Cardiac muscle cell (in vitro differentiated cells and primary cell): ENCODE results near the gene KRTAP1-5. TPM values are rescaled to one million over a fixed set of nuclear protein-coding genes. Genes with fewer than 3 reads are reported as not detected.

Source experiments
- DNase-seq, 2 donors: peaks; one replicate each; pipeline versions ENCODE4 v3.0.0 to v3.0.0-alpha.2; 2010 to 2017; ENCODE audit warnings: low read depth in 1 of 2, low spot score in 1 of 2
- H3K27ac ChIP-seq: fragments of 200-600 bp; sonication (generic); 2 replicates; pipeline ENCODE4 v1.5.1; 2016
- H3K27me3 ChIP-seq: fragments of 200-600 bp; sonication (generic); 2 replicates; pipeline ENCODE4 v1.6.0; 2016; ENCODE audit warnings: control low read depth
- H3K36me3 ChIP-seq: fragments of 200-600 bp; sonication (generic); 2 replicates; pipeline ENCODE4 v1.5.1; 2016; ENCODE audit warnings: control low read depth
- H3K4me1 ChIP-seq: fragments of 200-600 bp; sonication (generic); 2 replicates; pipeline ENCODE4 v1.8.1; 2017; ENCODE audit warnings: low read depth, mild to moderate bottlenecking, mixed run types
- H3K4me3 ChIP-seq: fragments of 200-600 bp; sonication (generic); 2 replicates; pipeline ENCODE4 v1.5.1; 2016; ENCODE audit warnings: mild to moderate bottlenecking
- H3K9me3 ChIP-seq: fragments of 200-600 bp; sonication (generic); 2 replicates; pipeline ENCODE4 v1.5.1; 2017; ENCODE audit warnings: low read depth, mild to moderate bottlenecking, control low read depth
- polyA plus RNA-seq: library from polyadenylated mRNA; unstranded; fragments of >200 nt; fragmentation: Nextera tagmentation; extraction: Ambion mirVana; gene quantifications from 2 replicates; pipeline ENCODE4 v1.2.1, GENCODE V29; 2016
- total RNA-seq: library from RNA; depleted of rRNA; stranded (reverse); fragments of >200 nt; gene quantifications from 2 replicates; pipeline ENCODE4 v1.2.3, GENCODE V29; 2016
- TF ChIP-seq, protein P1 (sequence below): IDR thresholded peaks from 2 replicates; pipeline ENCODE4 v1.5.1; 2012; ENCODE audit warnings: low read depth, mild to moderate bottlenecking, low read length

KRTAP1-5 gene
- total and polyA plus RNA-seq, 2 experiments from 2014 or later, result not detected

DNA sequence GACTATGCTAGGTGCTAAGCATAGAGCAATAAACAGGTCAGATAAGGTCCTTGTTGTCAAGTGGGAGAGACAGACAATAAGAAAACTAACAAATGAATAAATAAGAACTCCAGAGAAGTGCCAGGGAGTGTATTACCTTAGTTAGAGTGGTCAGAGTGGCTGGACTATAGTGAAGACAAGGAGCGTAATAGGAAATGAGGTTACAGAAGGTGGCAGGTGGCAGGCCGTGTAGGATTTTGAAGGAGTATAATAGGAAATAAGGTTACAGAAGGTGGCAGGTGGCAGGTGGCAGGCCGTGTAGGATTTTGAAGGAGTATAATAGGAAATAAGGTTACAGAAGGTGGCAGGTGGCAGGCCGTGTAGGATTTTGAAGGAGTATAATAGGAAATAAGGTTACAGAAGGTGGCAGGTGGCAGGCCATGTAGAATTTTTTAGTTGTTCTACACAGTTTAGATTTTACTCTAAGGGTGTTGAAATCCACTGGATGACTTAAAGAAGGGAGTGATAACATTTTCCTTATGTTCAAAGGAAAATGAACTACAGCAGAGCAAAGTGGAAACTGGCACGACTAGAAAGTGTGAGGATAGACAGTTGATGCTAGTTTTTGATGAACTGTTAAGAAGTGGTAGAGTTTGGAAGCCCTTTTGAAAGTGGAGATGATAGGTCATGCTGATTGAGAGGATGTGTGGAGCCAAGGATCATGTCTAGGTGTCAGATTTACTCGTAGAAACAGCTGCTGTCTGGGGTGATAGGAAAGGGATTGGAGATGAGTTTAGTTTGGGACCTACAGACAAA is 14.5 kb downstream of the KRTAP1-5 start:
- no peak for DNase-seq
- TF ChIP-seq, protein P1, sequence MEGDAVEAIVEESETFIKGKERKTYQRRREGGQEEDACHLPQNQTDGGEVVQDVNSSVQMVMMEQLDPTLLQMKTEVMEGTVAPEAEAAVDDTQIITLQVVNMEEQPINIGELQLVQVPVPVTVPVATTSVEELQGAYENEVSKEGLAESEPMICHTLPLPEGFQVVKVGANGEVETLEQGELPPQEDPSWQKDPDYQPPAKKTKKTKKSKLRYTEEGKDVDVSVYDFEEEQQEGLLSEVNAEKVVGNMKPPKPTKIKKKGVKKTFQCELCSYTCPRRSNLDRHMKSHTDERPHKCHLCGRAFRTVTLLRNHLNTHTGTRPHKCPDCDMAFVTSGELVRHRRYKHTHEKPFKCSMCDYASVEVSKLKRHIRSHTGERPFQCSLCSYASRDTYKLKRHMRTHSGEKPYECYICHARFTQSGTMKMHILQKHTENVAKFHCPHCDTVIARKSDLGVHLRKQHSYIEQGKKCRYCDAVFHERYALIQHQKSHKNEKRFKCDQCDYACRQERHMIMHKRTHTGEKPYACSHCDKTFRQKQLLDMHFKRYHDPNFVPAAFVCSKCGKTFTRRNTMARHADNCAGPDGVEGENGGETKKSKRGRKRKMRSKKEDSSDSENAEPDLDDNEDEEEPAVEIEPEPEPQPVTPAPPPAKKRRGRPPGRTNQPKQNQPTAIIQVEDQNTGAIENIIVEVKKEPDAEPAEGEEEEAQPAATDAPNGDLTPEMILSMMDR, result no peak
- Histone ChIP-seq H3K4me1 (no peaks in the 10 kb centered on the region), H3K9me3 (no peaks in the 10 kb centered on the region), H3K27me3 (no peaks in the 10 kb centered on the region), H3K27ac (no peak overlapping the region), H3K36me3 (no peaks in the 10 kb centered on the region), H3K4me3 (no peak overlapping the region)

DNA sequence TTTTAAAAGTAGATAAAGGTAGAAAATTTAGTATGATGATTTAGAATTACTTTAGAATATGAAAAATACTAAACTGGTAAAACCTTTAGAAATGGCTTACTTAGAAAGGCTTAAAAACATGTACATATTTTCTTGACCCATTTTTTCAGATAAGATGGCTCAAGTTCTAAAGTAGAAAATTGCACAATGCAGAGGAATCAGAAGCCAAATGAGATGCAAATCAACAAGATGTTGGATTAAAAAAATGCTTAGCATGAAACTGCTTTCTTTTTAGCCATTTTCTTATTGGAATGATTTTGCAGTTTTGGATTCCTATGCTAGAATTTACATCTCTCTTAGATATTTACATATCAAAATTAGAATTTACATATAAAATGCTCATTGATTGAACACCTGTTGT is 16.6 kb downstream of the KRTAP1-5 start:
- Histone ChIP-seq H3K36me3 (no peaks in the 10 kb centered on the region), H3K9me3 (no peaks in the 10 kb centered on the region), H3K27ac (no peak overlapping the region), H3K27me3 (no peaks in the 10 kb centered on the region), H3K4me1 (no peaks in the 10 kb centered on the region), H3K4me3 (no peak overlapping the region)
- TF ChIP-seq, protein P1, result no peak
- DNase-seq, result no peak

DNA sequence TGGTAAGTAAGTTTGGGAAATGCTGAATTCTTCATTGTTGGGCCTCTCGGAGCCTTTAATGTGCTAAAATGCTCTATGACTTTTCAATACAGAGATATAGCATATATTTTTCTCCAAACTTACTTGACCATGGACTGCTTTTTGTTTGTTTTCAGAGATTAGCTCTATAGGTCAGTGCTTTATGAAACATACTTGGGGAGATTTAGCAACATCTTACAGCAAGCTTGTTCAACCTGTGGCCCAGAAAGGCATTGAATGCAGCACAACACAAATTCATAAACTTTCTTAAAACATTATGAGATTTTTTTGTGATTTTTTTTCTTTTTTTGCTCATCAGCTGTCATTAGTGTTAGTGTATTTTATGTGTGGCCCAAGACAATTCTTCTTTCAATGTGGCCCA is 17.1 kb downstream of the KRTAP1-5 start:
- Histone ChIP-seq H3K4me3 (no peak overlapping the region), H3K36me3 (no peaks in the 10 kb centered on the region), H3K27ac (no peak overlapping the region), H3K9me3 (no peaks in the 10 kb centered on the region), H3K27me3 (no peaks in the 10 kb centered on the region), H3K4me1 (no peaks in the 10 kb centered on the region)
- TF ChIP-seq, protein P1, result no peak
- no peak for DNase-seq

DNA sequence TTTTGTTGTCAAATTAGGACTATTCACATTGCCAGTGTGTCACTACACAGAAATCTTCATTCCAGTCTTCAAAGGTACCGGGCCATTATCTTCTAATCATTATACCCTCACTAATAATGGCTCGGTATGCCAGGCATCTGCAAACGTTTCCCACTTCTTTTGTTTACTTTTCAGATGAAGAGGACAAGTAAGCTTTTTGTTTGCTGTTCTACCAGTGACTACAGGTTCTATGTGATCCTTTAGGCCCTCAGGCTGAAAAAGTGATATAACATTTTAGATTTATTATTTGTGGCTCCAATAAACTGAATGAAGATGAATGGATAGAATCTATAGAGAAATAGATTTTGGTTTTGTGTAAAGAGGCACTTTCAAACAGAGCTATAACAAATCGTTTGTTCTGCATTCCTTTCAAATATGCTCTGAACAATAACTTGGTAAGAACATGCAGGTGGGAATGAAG is 17.7 kb downstream of the KRTAP1-5 start:
- DNase-seq, result no peak
- no peaks in the 10 kb centered on the region for H3K9me3 ChIP-seq

DNA sequence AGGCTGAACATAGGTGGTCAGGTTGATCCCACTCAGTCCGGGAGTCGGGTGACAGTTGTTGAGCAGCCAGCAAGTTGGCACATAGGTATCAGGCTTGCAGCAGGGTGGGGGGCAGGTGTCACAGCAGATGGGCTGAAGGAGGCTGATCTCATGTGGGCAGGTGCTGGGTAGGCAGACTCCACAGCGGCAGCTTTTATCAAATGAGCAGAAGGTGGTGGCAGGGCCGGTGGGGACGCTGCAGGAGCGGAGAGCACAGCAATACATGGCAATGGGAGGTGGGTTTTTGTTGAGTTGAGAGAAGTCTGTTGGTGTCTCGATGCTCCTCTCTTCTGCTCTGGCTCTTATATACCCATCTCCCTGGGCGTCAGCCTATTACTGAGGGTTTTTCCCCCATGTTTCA is 18.2 kb downstream of the KRTAP1-5 start, which contains the start of gene KRTAP3-1:
TSS of gene KRTAP3-1 (minus strand) at position 318 of the 400 bp plus-strand sequence. CDS start at position 264, 54 bp downstream.
- no peaks in the 10 kb centered on the region for H3K36me3 ChIP-seq
- no peaks in the 10 kb centered on the region for H3K4me1 ChIP-seq
- H3K27me3 ChIP-seq, result no peaks in the 10 kb centered on the region
- DNase-seq, result no peak
- no peak within 1 kb of the TSS for H3K27ac ChIP-seq
- TF ChIP-seq, protein P1, result no peak
- H3K9me3 ChIP-seq, result no peaks in the 10 kb centered on the region
- no peak within 1 kb of the TSS for H3K4me3 ChIP-seq

More for the DNA sequence above, 17.7 kb downstream of the KRTAP1-5 start:
- no peak overlapping the region for H3K4me3 ChIP-seq
- no peaks in the 10 kb centered on the region for H3K4me1 ChIP-seq
- TF ChIP-seq, protein P1, result no peak
- no peaks in the 10 kb centered on the region for H3K36me3 ChIP-seq
- no peaks in the 10 kb centered on the region for H3K27me3 ChIP-seq
- no peak overlapping the region for H3K27ac ChIP-seq
